ENCODE data around the gene NEUROG1. TPM values are rescaled to one million over a fixed set of nuclear protein-coding genes. Genes with fewer than 3 reads are reported as not detected.

Gene NEUROG1
- total RNA-seq, 1 experiment from 2014 or later = not detected

DNA sequence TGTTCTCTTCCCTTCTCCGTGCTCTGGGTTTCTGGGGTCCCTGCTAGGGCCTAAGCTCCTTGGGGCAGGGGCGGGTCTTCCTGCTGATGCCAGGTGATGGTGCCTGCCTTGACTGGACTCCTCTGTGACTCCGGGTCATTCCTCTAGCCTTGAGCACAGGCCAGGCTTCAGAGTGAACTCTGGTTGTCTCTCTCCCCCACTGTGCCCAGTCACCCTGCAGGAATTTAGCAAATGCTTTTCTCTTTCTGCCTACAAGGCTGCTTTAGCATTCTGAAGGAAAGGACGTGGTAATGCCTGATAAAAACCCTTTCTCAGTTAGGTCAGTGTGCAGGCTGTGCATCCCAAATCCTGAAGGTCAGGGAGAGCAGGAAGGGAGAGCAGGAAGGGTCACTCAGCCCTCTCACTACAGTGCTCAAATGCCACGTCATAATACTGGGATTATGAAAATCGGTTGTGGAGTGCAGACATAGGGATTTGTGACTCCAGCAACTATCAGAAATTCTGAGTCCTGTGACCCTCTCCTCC is 40.4 kb upstream of the NEUROG1 start:
- H3K4me2 ChIP-seq (ENCODE audit: low read depth, low read length, poor library complexity, severe bottlenecking) = no peak overlapping the region
- H3K9me2 ChIP-seq (replicated peaks; ENCODE audit: insufficient read depth, low read length) = no peaks in the 10 kb centered on the region

DNA sequence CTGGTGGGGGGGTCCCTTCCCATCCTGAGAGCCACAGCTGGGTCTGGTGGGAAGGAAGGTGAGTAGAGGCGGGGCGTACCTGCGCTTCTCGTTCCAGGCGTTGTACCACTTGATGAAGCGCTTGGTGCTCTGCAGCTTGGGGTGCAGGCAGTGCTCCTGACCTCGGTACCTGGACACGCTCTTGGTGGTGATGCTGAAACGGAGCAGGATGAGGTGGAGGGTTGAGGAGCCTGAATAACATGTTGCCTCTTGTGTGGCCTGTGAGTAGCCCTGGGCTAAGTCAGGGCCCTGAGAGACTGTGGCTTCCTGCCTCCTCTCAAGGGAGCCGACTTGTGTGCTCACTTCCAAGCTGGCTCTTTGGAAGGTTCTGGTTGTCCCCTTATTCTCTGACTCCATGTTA is 38.7 kb upstream of the NEUROG1 start:
- no peaks in the 10 kb centered on the region for H3K36me3 ChIP-seq (ENCODE audit: insufficient read depth, low read length)
- H2AFZ ChIP-seq (ENCODE audit: low read length) = no peak overlapping the region
- no peak for DNase-seq

More for the DNA sequence above, 40.4 kb upstream of the NEUROG1 start:
- Histone ChIP-seq H3K27ac (ENCODE audit: low read length) (no peak overlapping the region), H3K27me3 (ENCODE audit: low read length) (no peaks in the 10 kb centered on the region), H3K4me1 (ENCODE audit: low read length) (peaks cover 2% of the 10 kb centered on the region; the same call in 1 of the 2 replicates), H3K9ac (ENCODE audit: low read length) (no peak overlapping the region), H3K79me2 (ENCODE audit: low read length) (no peaks in the 10 kb centered on the region), H4K20me1 (ENCODE audit: insufficient read depth, low read depth, low read length) (no peaks in the 10 kb centered on the region), H3K4me3 (ENCODE audit: low read length) (no peak overlapping the region), H3K36me3 (ENCODE audit: insufficient read depth, low read length) (no peaks in the 10 kb centered on the region), H2AFZ (ENCODE audit: low read length) (no peak overlapping the region), H3K9me3 (ENCODE audit: low read length) (no peaks in the 10 kb centered on the region)
- no peak for DNase-seq

DNA sequence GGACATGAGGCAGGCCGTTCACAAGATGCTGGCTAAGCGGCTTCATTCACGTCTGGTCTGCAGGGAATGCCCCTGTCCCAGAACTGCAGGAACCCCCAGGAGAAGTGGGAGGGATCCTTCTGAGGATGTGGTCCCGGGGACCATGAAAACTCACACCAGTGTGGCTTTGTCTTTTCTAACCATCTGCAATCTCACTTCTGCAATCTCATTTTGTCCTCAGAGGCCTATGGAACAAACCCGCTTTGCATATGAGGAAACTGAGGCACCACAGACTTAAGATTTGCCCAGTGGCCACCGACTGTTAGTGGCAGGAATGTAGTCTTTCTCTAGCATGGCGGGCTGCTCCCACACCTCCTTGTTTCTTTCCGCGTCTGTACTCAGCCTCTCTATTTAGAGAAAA is 36.1 kb upstream of the NEUROG1 start:
- Histone ChIP-seq H3K27me3 (ENCODE audit: low read length) (no peaks in the 10 kb centered on the region), H3K4me1 (ENCODE audit: low read length) (peaks cover 2% of the 10 kb centered on the region; the same call in 1 of the 2 replicates), H3K27ac (ENCODE audit: low read length) (no peak overlapping the region), H3K9ac (ENCODE audit: low read length) (no peak overlapping the region), H3K4me3 (ENCODE audit: low read length) (no peak overlapping the region), H3K36me3 (ENCODE audit: insufficient read depth, low read length) (no peaks in the 10 kb centered on the region), H3K9me3 (ENCODE audit: low read length) (no peaks in the 10 kb centered on the region), H3K79me2 (ENCODE audit: low read length) (no peaks in the 10 kb centered on the region), H3K9me2 (replicated peaks; ENCODE audit: insufficient read depth, low read length) (no peaks in the 10 kb centered on the region), H2AFZ (ENCODE audit: low read length) (no peak overlapping the region), H4K20me1 (ENCODE audit: insufficient read depth, low read depth, low read length) (no peaks in the 10 kb centered on the region), H3K4me2 (ENCODE audit: low read depth, low read length, poor library complexity, severe bottlenecking) (no peak overlapping the region)
- no peak for DNase-seq

More for the DNA sequence above, 38.7 kb upstream of the NEUROG1 start:
- H3K4me2 ChIP-seq (ENCODE audit: low read depth, low read length, poor library complexity, severe bottlenecking) = no peak overlapping the region
- peaks cover 2% of the 10 kb centered on the region; the same call in 1 of the 2 replicates for H3K4me1 ChIP-seq (ENCODE audit: low read length)
- H3K27ac ChIP-seq (ENCODE audit: low read length) = no peak overlapping the region
- no peaks in the 10 kb centered on the region for H3K9me2 ChIP-seq (replicated peaks; ENCODE audit: insufficient read depth, low read length)
- H3K4me3 ChIP-seq (ENCODE audit: low read length) = no peak overlapping the region
- H3K79me2 ChIP-seq (ENCODE audit: low read length) = no peaks in the 10 kb centered on the region
- H3K27me3 ChIP-seq (ENCODE audit: low read length) = no peaks in the 10 kb centered on the region
- no peaks in the 10 kb centered on the region for H4K20me1 ChIP-seq (ENCODE audit: insufficient read depth, low read depth, low read length)
- no peaks in the 10 kb centered on the region for H3K9me3 ChIP-seq (ENCODE audit: low read length)
- no peak overlapping the region for H3K9ac ChIP-seq (ENCODE audit: low read length)

DNA sequence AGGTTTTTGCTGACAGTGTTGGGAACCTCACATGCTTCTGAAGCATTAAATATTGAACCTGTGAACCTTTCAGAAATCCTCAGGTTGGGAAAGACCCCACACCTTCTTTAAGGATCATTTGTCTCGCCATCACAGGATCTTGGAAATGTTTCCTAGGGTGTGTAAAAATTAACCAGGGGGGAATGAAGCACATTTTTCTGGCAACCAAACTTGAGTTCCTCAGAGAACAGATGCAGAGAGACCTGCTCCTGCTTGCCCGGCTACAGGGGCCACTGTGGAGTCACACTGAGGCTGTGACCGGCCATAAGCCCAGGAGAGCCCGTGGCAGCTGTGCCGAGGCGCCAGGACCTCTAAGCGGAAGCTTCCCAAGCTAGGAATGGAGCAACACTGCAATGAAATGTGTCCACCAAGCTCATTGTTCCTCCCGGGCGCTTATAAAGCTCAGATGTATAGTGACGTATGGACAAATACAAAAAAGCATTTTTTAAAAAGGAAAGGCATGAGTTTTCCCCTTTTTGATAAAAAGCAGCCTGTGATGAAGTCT is 35.4 kb upstream of the NEUROG1 start:
- Histone ChIP-seq H4K20me1 (ENCODE audit: insufficient read depth, low read depth, low read length) (no peaks in the 10 kb centered on the region), H3K36me3 (ENCODE audit: insufficient read depth, low read length) (no peaks in the 10 kb centered on the region), H3K79me2 (ENCODE audit: low read length) (no peaks in the 10 kb centered on the region), H3K27me3 (ENCODE audit: low read length) (no peaks in the 10 kb centered on the region), H3K9ac (ENCODE audit: low read length) (no peak overlapping the region), H3K9me2 (replicated peaks; ENCODE audit: insufficient read depth, low read length) (no peaks in the 10 kb centered on the region), H3K4me1 (ENCODE audit: low read length) (peaks cover 2% of the 10 kb centered on the region; the same call in 1 of the 2 replicates), H3K4me3 (ENCODE audit: low read length) (no peak overlapping the region), H3K9me3 (ENCODE audit: low read length) (no peaks in the 10 kb centered on the region), H3K4me2 (ENCODE audit: low read depth, low read length, poor library complexity, severe bottlenecking) (no peak overlapping the region), H2AFZ (ENCODE audit: low read length) (no peak overlapping the region), H3K27ac (ENCODE audit: low read length) (no peak overlapping the region)
- DNase-seq = no peak

DNA sequence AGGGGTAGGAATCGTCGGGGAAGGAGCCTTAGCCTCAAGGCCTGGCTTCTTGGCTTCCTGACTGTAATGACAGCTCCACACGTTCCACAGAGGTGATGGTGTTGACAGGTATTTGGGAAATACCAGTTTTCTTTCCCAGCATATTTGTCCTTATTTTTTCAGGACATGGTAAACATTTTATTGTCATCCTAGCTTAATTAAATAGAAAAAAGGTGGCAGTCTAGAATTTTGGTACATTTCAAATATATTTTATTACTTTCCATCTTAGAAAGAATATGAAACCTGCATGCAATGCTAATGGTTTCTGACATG is 34.6 kb upstream of the NEUROG1 start:
- Histone ChIP-seq H3K4me1 (ENCODE audit: low read length) (peaks cover 2% of the 10 kb centered on the region; the same call in 1 of the 2 replicates), H2AFZ (ENCODE audit: low read length) (no peak overlapping the region), H3K4me2 (ENCODE audit: low read depth, low read length, poor library complexity, severe bottlenecking) (no peak overlapping the region), H3K79me2 (ENCODE audit: low read length) (no peaks in the 10 kb centered on the region), H3K27ac (ENCODE audit: low read length) (no peak overlapping the region), H3K9me2 (replicated peaks; ENCODE audit: insufficient read depth, low read length) (no peaks in the 10 kb centered on the region), H3K9me3 (ENCODE audit: low read length) (no peaks in the 10 kb centered on the region), H4K20me1 (ENCODE audit: insufficient read depth, low read depth, low read length) (no peaks in the 10 kb centered on the region; the same call in 1 of the 2 replicates), H3K36me3 (ENCODE audit: insufficient read depth, low read length) (no peaks in the 10 kb centered on the region), H3K4me3 (ENCODE audit: low read length) (no peak overlapping the region), H3K9ac (ENCODE audit: low read length) (no peak overlapping the region), H3K27me3 (ENCODE audit: low read length) (no peaks in the 10 kb centered on the region)
- DNase-seq = no peak

DNA sequence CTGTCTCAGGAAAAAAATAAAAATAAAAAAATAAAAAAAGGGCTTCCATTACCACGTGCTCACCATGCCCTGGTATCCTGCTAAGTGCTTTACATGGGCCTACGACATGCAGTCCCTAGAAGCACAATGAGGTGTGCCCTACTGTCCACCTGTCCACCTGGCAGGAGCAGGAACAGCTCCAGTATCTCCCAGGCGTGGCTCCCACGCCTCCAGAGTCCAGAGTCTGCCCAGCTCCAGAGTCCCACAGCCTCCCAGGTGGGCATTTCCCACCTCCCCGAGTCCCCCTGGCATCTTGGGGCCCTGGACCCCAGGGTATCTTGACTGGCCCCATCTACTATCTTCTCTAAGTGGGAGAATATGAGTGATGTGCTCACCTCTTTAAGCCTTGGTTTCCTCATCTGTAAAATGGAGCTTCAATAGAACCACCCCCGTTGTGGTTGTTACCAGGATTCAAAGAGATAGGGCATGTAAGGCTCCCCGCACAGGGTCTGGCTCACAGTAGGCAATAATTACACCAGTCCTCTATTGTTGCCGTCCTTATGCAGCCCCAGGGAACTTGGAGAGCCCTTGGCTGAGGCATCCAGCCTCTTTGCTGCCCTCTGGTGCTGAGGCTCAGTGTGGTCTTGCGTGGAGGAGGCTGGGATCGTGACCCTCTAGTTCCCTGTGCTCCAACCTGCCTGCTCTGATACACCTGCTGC is 34.1 kb upstream of the NEUROG1 start:
- no peaks in the 10 kb centered on the region; the same call in 1 of the 2 replicates for H4K20me1 ChIP-seq (ENCODE audit: insufficient read depth, low read depth, low read length)
- no peaks in the 10 kb centered on the region for H3K9me3 ChIP-seq (ENCODE audit: low read length)
- no peak overlapping the region for H3K4me3 ChIP-seq (ENCODE audit: low read length)
- peak; percentile 65 for DNase-seq
- no peak overlapping the region for H3K9ac ChIP-seq (ENCODE audit: low read length)
- H3K36me3 ChIP-seq (ENCODE audit: insufficient read depth, low read length) = no peaks in the 10 kb centered on the region
- H3K4me2 ChIP-seq (ENCODE audit: low read depth, low read length, poor library complexity, severe bottlenecking) = no peak overlapping the region
- H3K27me3 ChIP-seq (ENCODE audit: low read length) = no peaks in the 10 kb centered on the region
- peaks cover 2% of the 10 kb centered on the region; the same call in 1 of the 2 replicates for H3K4me1 ChIP-seq (ENCODE audit: low read length)
- H2AFZ ChIP-seq (ENCODE audit: low read length) = no peak overlapping the region
- H3K79me2 ChIP-seq (ENCODE audit: low read length) = no peaks in the 10 kb centered on the region
- H3K9me2 ChIP-seq (replicated peaks; ENCODE audit: insufficient read depth, low read length) = no peaks in the 10 kb centered on the region
- H3K27ac ChIP-seq (ENCODE audit: low read length) = no peak overlapping the region

DNA sequence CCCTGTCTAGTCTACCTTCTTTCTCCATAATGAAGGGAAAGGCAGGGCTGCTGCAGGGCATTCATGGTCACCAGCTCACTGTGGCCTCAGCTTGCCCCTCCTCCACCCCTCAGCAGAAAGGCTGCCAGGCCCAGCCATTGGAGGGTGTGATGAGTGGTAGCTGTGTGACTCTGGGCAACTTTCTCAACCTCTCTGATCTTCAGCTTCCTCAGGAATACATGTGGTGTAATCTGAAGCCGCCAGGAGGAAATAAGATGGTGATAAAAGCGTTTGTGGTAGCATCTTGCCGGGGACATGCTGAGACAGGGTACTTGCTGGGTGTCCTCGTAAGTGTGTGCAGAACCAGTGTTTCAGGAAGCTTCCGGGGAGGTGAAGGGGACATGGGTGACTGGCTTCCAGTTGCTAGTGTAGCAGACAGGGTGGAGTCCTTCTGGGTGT is 33.2 kb upstream of the NEUROG1 start:
- Histone ChIP-seq H3K4me1 (ENCODE audit: low read length) (no peaks in the 10 kb centered on the region), H4K20me1 (ENCODE audit: insufficient read depth, low read depth, low read length) (no peaks in the 10 kb centered on the region; the same call in 1 of the 2 replicates), H3K27me3 (ENCODE audit: low read length) (no peaks in the 10 kb centered on the region), H3K4me2 (ENCODE audit: low read depth, low read length, poor library complexity, severe bottlenecking) (no peak overlapping the region), H3K36me3 (ENCODE audit: insufficient read depth, low read length) (no peaks in the 10 kb centered on the region), H3K27ac (ENCODE audit: low read length) (no peak overlapping the region), H3K9ac (ENCODE audit: low read length) (no peak overlapping the region), H2AFZ (ENCODE audit: low read length) (no peak overlapping the region), H3K79me2 (ENCODE audit: low read length) (no peaks in the 10 kb centered on the region), H3K9me3 (ENCODE audit: low read length) (no peaks in the 10 kb centered on the region), H3K4me3 (ENCODE audit: low read length) (no peak overlapping the region), H3K9me2 (replicated peaks; ENCODE audit: insufficient read depth, low read length) (no peaks in the 10 kb centered on the region)
- DNase-seq = no peak

DNA sequence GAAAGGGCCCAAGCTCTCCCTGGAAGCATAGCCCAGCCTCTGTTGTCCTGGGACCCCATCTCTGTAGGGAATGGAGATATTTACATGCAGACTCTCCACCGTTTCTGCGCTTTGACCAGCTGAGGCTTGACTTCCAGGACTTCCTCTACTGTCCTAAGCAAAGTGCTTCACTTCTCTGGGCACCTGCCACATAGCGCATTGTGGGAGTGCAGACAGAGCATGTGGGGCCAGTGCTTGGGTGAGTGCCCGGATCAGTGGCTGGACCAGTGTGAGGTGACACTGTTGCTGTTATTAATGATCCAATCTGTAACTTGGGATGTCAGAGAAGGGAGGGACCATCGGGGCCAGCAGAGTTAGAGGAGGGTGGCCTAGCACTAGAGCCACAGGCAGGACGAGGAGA is 32.5 kb upstream of the NEUROG1 start:
- Histone ChIP-seq H3K27me3 (ENCODE audit: low read length) (no peaks in the 10 kb centered on the region), H3K9ac (ENCODE audit: low read length) (no peak overlapping the region), H3K36me3 (ENCODE audit: insufficient read depth, low read length) (no peaks in the 10 kb centered on the region), H3K9me2 (replicated peaks; ENCODE audit: insufficient read depth, low read length) (no peaks in the 10 kb centered on the region), H3K4me2 (ENCODE audit: low read depth, low read length, poor library complexity, severe bottlenecking) (no peak overlapping the region), H3K9me3 (ENCODE audit: low read length) (no peaks in the 10 kb centered on the region), H3K4me1 (ENCODE audit: low read length) (no peaks in the 10 kb centered on the region), H3K4me3 (ENCODE audit: low read length) (no peak overlapping the region), H2AFZ (ENCODE audit: low read length) (no peak overlapping the region), H3K27ac (ENCODE audit: low read length) (no peak overlapping the region), H3K79me2 (ENCODE audit: low read length) (no peaks in the 10 kb centered on the region), H4K20me1 (ENCODE audit: insufficient read depth, low read depth, low read length) (no peaks in the 10 kb centered on the region; the same call in 1 of the 2 replicates)
- DNase-seq = no peak
